ENCODE data around the gene KIF12.

Gene KIF12

GRCh38 chr9:114124666-114125475 lies 25.8 kb upstream of the KIF12 start:
- no peaks in the 10 kb centered on the region for H3K36me3 ChIP-seq
- DNase-seq = no peak
- no peaks in the 10 kb centered on the region for H3K27me3 ChIP-seq (ENCODE audit: insufficient read depth, low read depth, severe bottlenecking)
- peaks cover 11% of the 10 kb centered on the region for H3K9me3 ChIP-seq (ENCODE audit: severe bottlenecking)
- no peak overlapping the region for H3K4me3 ChIP-seq (ENCODE audit: low read depth, low read length)
- no peak overlapping the region for H3K27ac ChIP-seq
- TF ChIP-seq, protein P1, sequence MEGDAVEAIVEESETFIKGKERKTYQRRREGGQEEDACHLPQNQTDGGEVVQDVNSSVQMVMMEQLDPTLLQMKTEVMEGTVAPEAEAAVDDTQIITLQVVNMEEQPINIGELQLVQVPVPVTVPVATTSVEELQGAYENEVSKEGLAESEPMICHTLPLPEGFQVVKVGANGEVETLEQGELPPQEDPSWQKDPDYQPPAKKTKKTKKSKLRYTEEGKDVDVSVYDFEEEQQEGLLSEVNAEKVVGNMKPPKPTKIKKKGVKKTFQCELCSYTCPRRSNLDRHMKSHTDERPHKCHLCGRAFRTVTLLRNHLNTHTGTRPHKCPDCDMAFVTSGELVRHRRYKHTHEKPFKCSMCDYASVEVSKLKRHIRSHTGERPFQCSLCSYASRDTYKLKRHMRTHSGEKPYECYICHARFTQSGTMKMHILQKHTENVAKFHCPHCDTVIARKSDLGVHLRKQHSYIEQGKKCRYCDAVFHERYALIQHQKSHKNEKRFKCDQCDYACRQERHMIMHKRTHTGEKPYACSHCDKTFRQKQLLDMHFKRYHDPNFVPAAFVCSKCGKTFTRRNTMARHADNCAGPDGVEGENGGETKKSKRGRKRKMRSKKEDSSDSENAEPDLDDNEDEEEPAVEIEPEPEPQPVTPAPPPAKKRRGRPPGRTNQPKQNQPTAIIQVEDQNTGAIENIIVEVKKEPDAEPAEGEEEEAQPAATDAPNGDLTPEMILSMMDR (IDR thresholded peaks at IDR 0.05; ENCODE audit: low read depth, low read length) = no peak

DNA sequence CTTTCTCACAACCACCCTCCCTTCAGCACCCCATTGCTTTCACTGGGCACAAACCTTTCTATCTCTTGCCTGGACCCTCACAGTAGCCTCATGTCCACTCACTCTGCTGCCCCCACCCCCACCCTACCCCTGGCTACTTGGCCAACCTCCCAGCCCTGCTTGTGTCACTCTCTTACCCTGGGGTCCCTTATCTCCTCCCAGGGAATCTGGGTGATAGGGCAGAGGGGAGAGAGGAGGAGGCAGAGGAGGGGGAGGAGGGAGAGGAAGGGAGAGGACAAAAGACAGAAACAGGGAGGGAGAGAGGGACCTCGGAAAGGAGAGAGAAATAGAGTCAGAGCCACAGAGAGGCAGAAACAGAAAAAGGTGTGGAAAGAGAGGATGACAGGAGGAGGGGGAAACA lies 25.0 kb upstream of the KIF12 start:
- no peak overlapping the region for H3K27ac ChIP-seq
- H3K36me3 ChIP-seq = no peaks in the 10 kb centered on the region
- TF ChIP-seq, protein P1 (IDR thresholded peaks at IDR 0.05; ENCODE audit: low read depth, low read length) = no peak
- no peak overlapping the region for H3K4me3 ChIP-seq (ENCODE audit: low read depth, low read length)
- DNase-seq = no peak
- no peaks in the 10 kb centered on the region for H3K27me3 ChIP-seq (ENCODE audit: insufficient read depth, low read depth, severe bottlenecking)
- H3K9me3 ChIP-seq (ENCODE audit: severe bottlenecking) = peaks cover 11% of the 10 kb centered on the region

GRCh38 chr9:114123031-114123977 lies 24.2 kb upstream of the KIF12 start:
- peaks cover 11% of the 10 kb centered on the region for H3K9me3 ChIP-seq (ENCODE audit: severe bottlenecking)
- H3K36me3 ChIP-seq = no peaks in the 10 kb centered on the region
- H3K4me3 ChIP-seq (ENCODE audit: low read depth, low read length) = no peak overlapping the region
- no peak overlapping the region for H3K27ac ChIP-seq
- H3K27me3 ChIP-seq (ENCODE audit: insufficient read depth, low read depth, severe bottlenecking) = no peaks in the 10 kb centered on the region
- TF ChIP-seq, protein P1 (IDR thresholded peaks at IDR 0.05; ENCODE audit: low read depth, low read length) = no peak
- DNase-seq = no peak

DNA sequence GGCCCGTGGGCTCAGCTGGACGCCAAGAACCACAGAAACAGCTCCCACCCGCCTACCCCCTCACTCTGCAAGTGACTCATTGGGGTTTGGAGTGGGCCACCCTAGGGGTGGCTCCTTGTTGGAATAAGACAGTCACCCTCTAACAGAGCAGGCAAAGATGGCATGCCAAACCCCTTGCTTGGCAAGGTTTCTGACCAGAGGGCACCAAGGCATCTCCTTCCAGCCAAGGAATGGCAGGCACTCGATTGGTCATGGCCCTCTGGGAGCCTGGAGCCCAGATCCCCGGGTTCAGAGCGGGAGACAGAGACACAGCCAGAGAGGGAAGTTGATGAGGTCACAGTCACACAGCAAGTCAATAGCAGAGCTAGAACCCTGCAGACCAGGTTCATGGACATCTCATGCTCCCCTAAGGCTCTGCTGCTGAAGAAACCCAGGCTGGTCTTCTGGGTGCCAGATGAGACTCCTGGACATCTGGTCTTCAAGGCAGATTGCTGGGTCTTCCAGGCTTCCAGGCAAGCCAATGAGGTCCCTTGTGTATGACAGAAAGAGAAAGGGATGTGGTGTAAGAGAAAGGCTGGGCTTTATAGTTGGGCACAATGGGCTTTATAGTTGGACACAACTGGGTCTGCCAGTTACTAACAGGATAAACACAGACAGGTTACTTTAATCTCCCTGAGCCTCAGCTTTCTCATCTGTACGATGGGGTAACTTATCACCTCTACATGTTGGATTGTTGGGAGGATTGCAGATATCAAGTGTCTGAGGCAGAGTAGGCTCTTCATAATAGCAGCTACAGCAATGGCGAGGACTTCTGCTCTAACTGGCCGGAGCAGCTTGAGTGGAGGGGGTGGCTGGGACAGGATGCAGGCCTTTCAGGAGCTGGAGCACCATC lies 23.3 kb upstream of the KIF12 start:
- TF ChIP-seq, protein P1 (IDR thresholded peaks at IDR 0.05; ENCODE audit: low read depth, low read length) = no peak
- no peak for DNase-seq
- Histone ChIP-seq H3K36me3 (no peaks in the 10 kb centered on the region), H3K27ac (peak overlapping the region; percentile 74), H3K4me3 (ENCODE audit: low read depth, low read length) (no peak overlapping the region), H3K27me3 (ENCODE audit: insufficient read depth, low read depth, severe bottlenecking) (no peaks in the 10 kb centered on the region), H3K9me3 (ENCODE audit: severe bottlenecking) (peaks cover 4% of the 10 kb centered on the region)
